GM15510 (cell line): ENCODE measurements around the gene FBXO9.

Experiments
- POLR2A ChIP-seq: IDR thresholded peaks from 3 replicates; pipeline ENCODE4 v1.6.1; 2011; ENCODE audit warnings: borderline replicate concordance; ENCODE audit not compliant: insufficient read length; ENCODE audit errors: extremely low read depth

FBXO9 gene

GRCh38 chr6:53103993-53104675 is 38.9 kb downstream of the FBXO9 start:
- no peak for TF ChIP-seq POLR2A

- no peak for TF ChIP-seq POLR2A
Measured at GRCh38 chr6:53104916-53105315, 39.7 kb downstream of the FBXO9 start.

GRCh38 chr6:53107091-53107490 is 41.9 kb downstream of the FBXO9 start:
- no peak for TF ChIP-seq POLR2A

GRCh38 chr6:53109612-53110011 is 44.4 kb downstream of the FBXO9 start:
- TF ChIP-seq POLR2A: no peak

GRCh38 chr6:53111865-53112264 is 46.7 kb downstream of the FBXO9 start:
- TF ChIP-seq POLR2A: no peak

- TF ChIP-seq POLR2A: no peak
Measured at GRCh38 chr6:53112404-53112803, 47.2 kb downstream of the FBXO9 start.

- TF ChIP-seq POLR2A: no peak
Measured at GRCh38 chr6:53112871-53113270, 47.7 kb downstream of the FBXO9 start.

- no peak for TF ChIP-seq POLR2A
Measured at GRCh38 chr6:53113742-53114141, 48.5 kb downstream of the FBXO9 start.

- no peak for TF ChIP-seq POLR2A
Measured at GRCh38 chr6:53115113-53115512, 49.9 kb downstream of the FBXO9 start.

GRCh38 chr6:53115741-53116140 is 50.5 kb downstream of the FBXO9 start:
- no peak for TF ChIP-seq POLR2A

- no peak for TF ChIP-seq POLR2A
Measured at GRCh38 chr6:53119349-53119748, 54.1 kb downstream of the FBXO9 start.

GRCh38 chr6:53119772-53120409 is 54.7 kb downstream of the FBXO9 start:
- no peak for TF ChIP-seq POLR2A

GRCh38 chr6:53124131-53124800 is 59.1 kb downstream of the FBXO9 start:
- no peak for TF ChIP-seq POLR2A

- TF ChIP-seq POLR2A: no peak
Measured at GRCh38 chr6:53125276-53125675, 60.1 kb downstream of the FBXO9 start.

GRCh38 chr6:53128842-53129241 is 63.6 kb downstream of the FBXO9 start:
- no peak for TF ChIP-seq POLR2A
